ENCODE results near the gene CCDC201.

CCDC201 gene

DNA sequence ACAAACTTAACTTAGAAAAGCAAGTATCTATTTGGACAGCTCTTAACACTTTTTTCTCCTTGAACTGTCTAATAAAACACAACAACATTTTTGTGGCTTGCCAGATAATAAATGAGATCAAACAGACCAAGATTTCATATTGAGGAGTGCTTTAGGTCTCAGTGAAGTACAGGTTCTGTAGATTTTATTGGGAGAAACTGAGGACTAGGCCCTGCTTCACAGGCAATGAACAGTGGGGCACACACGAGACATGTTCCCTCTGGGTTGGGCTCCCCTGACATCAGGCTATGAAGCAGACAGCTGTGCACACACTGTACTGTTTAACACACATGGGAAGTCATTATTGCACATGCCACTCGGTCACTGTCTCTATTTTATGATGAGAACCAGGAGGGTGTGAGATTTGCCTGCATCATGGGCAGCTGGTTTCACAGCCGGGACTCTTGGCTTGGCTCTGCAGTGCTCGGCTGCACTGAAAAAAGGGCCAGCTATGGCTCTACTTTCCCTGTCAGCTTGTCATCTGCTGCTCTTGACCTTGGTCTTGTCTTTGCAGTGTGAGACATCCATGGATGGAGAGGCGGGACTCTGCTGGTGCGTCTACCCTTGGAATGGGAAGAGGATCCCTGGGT is 19.6 kb upstream of the CCDC201 start:
- no peak for DNase-seq

GRCh38 chr7:45891462-45892402 is 18.9 kb upstream of the CCDC201 start:
- DNase-seq: no peak

GRCh38 chr7:45890902-45891461 is 18.1 kb upstream of the CCDC201 start:
- DNase-seq: peak; percentile 45

- no peak for DNase-seq
These were observed 17.4 kb upstream of the CCDC201 start for GRCh38 chr7:45890125-45890901.

DNA sequence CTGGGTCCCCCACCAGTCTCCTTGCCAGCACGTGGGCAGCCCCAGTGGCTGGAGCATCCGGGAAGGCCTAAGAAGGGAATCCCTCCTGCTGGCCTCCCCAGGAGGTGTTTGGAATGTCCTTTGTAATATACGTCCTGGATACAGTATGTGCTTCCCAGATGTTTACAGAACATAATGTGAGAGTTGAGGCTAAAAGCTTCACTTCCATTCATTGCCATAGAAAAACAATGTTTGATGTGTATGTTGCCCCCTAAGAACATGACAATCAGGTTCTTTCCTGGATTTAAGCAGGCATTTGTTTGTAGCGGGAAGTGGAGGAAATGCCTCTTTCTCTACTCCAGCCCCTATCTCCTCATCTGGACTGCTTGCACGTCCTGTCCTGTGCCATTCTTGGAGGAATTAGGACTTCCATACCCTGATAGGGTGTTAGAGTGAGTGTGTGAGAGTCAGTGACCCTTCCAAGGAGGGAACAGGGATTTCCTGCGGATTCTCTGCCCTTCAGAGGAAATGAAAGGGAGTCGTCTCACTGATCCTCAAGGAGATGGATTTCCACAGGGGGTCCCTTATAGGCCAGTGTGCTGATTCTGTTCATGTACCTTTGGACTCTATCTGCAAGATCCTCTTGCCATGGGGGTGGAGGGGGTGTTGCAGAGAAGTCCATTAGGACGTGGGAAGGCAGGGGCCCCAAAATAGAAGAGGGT is 16.6 kb upstream of the CCDC201 start:
- no peak for DNase-seq

GRCh38 chr7:45888993-45889366 is 16.1 kb upstream of the CCDC201 start:
- DNase-seq: no peak

DNA sequence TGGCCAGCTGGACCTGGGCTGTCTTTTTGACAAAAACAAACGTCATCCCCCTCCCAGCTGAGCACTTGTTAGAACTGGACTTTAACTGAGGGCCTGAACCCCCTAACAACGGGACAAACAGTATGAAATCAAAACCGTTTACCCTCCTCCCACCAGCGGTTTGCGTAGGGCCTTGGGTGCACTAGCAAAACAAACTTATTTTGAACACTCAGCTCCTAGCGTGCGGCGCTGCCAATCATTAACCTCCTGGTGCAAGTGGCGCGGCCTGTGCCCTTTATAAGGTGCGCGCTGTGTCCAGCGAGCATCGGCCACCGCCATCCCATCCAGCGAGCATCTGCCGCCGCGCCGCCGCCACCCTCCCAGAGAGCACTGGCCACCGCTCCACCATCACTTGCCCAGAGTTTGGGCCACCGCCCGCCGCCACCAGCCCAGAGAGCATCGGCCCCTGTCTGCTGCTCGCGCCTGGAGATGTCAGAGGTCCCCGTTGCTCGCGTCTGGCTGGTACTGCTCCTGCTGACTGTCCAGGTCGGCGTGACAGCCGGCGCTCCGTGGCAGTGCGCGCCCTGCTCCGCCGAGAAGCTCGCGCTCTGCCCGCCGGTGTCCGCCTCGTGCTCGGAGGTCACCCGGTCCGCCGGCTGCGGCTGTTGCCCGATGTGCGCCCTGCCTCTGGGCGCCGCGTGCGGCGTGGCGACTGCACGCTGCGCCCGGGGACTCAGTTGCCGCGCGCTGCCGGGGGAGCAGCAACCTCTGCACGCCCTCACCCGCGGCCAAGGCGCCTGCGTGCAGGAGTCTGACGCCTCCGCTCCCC is 15.5 kb upstream of the CCDC201 start, which contains the start of gene IGFBP1:
TSS of gene IGFBP1 (plus strand) at position 304 of the 808 bp plus-strand sequence. CDS start at position 469, 165 bp downstream.
- DNase-seq: no peak

DNA sequence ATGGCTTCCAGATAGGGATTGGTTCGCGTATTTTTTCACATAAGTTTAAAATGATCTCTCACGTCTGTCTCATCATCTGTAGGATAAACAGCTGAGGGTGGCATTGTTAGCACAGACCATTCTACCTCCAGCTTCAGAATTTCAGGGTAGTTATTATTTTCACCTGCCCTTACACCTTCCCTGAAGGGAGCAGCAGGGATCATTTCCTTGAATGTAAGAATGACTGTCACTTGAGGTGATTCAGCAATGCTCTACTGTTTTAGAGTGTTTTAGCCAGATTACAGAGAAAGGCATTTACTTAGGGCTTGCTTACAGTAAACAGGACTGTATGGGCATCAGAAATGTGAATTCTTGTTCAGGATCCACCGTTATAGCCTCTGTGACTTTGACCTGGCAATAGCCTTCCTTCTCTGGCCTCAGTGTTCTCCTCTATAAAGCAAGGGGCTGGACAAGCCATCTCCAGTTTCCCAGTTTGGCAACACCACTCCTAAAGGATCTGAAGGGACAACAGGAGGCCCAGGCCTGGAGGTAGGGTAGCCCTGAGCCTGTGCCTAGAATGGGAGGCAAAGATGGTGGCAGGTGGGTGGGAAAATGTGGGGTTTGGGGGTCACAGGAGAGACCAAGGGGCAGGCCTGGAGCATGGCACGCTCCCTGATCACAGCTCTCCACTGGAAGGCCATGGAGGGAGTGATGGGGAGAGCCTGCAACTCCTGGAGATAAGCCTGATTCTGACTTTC is 14.2 kb upstream of the CCDC201 start:
- DNase-seq: no peak

GRCh38 chr7:45885264-45885882 is 12.5 kb upstream of the CCDC201 start:
- no peak for DNase-seq

- no peak for DNase-seq
These were observed 11.3 kb upstream of the CCDC201 start for GRCh38 chr7:45884136-45884535.

GRCh38 chr7:45882465-45882810 is 9.6 kb upstream of the CCDC201 start:
- DNase-seq: no peak

DNA sequence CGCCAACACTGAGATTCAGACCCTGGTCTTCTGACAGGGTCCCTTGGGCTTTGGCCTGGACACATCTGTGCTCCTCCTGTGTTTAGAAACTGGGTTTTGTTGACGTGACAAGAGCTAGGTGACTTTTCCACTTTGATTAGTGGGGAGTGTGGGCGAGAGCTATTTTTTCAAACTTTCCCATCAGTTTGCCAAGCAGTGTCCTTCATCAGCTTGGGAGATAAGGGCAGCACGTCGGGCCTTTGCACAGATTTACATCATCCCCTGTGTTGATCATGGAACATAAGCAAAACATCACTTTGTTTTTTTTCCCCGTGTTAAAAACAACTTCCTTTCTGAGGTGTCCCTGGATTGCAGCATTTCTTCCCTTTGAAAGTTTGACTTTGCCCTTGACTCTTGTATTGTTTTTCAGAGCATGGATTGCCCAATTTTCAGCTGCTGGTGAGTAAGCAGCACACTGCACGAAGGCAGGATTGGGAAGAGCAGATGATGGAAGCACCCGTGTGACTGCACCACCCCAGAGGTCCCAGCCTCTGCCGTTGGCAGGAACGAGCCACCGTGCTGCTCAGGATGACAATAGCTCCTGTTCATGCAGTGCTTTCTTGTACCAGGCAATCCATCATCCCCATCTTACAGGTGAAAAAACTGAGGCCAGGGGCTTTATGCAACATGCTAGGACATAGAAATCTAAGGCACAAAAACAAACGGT is 9.0 kb upstream of the CCDC201 start:
- no peak for DNase-seq

DNA sequence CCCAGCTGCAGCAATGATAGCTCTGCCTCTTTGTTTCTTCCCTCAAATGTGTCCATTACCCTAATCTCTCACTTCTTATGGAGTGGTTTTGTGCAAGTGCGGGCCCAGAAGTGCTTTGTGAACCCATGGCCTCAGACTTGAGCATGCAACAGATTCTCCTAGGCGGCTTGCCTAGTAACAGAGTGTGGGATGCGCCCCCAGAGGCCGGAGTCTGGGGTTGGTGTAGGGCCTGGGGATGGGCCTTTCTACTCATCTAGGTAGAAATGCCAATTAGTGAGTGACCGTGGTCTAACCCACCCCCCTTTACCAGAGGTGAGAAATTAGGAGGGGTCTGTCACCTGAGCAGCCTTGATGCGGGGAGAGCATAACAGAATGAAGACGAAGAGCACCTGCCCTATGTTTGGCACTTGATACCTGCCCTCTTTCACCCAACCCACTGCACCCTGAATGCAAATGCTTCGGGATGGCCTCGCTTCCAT is 8.4 kb upstream of the CCDC201 start:
- DNase-seq: no peak

- no peak for DNase-seq
These were observed 7.6 kb upstream of the CCDC201 start for GRCh38 chr7:45880433-45880860.

DNA sequence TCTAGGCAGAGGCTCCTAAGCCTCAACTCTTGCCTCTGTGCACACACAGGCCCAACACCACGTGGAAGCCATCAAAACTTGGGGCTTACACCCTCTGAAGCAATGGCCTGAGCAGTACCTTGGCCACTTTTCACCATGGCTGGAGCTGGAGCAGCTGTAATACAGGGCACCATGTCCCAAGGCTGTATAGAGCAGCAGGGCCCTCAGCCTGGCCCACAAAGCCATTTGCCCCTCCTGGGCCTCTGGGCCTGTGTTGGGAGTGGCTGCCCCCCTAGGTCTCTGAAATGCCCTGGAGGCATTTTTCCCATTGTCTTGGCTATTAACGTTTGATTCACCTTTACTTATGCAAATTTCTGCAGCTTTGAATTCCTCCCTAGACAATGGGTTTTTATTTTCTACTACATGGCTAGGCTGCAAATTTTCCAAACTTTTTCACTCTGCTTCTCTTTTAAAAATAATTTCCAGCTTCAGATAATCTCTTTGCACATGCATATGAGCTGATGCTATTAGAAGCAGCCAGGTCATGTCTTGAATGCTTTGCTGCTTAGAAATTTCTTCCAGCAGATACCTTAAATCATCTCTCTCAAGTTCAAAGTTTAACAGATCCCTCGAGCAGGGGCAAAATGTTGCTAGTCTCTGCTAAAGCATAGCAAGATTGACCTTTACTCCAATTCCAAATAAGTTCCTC is 5.7 kb upstream of the CCDC201 start:
- no peak for DNase-seq

GRCh38 chr7:45876519-45876918 is 3.6 kb upstream of the CCDC201 start:
- DNase-seq: no peak

GRCh38 chr7:45874408-45875131 is 1.7 kb upstream of the CCDC201 start:
- no peak for DNase-seq

- no peak for DNase-seq
These were observed 473 bp upstream of the CCDC201 start for GRCh38 chr7:45873355-45873754.
